Eye (tissue), 1 donor: ENCODE data around the gene RUSC2.
A peak's percentile ranks its signal among the peaks of the same experiment; 100 is the strongest.
"Not testable (repeated sequence)": the region's sequence is repeated elsewhere in the genome, so short reads cannot be mapped to it uniquely, and the experiment has no call there.

Experiments used
- DNase-seq: peaks from one replicate; pipeline ENCODE4 v3.0.0-alpha.2; 2015

Gene RUSC2

DNA sequence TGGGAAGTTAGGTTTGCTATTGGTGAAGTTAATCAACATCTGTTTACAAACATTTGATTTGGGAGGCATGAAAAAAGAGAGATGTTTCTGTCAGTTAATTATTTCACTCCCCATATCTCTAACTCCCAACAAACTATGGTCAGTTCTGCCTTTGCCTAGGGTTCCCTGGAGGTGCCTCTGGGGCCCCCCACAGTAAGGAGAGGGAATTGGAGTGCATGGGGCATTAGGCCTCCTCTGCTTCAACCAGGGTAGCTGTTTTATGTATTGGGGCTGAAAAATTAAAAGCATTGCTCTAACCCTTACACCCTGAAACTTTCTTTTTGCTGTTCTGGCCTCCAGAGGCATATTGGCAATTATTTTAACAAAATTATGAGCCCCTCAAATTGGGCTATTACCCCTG lies 32.3 kb downstream of the RUSC2 start:
- DNase-seq: no peak

DNA sequence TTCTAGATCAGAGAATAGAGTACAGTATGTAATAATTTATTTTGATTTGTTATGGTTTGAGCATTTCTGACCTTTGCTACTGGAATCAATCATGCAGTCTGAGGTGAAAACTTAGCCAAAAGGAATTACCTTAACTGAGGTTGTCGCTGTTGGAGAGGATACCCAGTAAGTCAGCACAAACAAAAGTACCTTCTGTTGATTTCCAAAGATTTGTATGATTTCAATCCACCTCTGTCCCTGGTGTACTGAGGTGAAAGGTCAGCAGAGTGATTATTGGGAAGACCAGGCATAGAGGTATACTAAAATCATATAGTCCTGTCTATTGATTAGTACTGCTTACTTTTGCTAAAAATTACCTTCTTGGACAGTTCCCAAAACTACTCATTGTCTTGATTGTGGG lies 32.8 kb downstream of the RUSC2 start:
- no peak for DNase-seq

DNA sequence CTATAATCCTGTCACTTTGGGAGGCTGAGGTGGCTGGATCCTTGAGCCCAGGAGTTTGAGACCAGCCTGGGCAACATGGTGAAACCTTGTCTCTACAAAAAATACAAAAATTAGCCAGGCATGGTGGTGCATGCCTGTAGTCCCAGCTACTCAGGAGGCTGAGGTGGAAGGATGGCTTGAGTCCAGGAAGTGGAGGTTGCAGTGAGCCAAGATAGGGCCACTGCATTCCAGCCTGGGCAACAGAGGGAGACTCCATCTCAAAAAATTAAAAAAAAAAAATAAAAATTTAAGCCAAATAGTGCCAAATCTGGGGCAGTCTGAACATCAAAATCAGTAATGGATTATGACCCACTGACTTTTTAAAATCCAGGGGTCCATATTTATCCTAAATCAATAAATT lies 33.6 kb downstream of the RUSC2 start:
- DNase-seq: not testable (repeated sequence)

DNA sequence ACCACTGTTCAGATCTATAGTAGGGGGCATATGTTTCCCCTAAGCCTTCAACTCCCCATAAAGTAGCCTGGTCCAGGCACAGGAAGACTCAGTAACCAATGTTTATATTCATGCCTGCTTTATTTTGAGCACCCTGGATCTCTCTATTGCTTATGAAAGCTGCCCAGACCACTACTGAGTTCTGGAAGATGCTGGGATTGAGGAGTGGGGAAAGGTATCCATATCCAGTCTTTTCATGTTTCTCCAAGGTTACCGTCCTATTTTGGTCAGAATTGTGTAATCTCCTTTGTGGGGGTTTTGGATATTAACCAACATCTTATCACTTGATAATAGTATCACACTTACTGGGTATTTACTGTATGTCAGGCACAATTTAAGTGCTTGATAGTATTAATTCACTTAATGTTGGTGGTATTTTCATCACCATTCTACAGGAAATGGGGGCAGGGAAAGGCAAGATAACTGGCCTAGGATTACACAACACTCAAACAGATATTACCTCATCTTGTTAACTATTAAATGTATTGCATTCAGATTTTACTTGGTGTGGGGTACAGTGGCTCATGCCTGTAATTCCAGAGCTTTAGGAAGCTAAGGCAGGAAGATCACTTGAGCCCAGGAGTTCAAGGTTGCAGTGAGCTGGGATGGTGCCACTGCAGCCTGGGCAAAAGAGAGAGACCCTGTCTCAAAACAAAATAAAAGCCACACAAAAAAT lies 36.3 kb downstream of the RUSC2 start:
- DNase-seq: no peak

DNA sequence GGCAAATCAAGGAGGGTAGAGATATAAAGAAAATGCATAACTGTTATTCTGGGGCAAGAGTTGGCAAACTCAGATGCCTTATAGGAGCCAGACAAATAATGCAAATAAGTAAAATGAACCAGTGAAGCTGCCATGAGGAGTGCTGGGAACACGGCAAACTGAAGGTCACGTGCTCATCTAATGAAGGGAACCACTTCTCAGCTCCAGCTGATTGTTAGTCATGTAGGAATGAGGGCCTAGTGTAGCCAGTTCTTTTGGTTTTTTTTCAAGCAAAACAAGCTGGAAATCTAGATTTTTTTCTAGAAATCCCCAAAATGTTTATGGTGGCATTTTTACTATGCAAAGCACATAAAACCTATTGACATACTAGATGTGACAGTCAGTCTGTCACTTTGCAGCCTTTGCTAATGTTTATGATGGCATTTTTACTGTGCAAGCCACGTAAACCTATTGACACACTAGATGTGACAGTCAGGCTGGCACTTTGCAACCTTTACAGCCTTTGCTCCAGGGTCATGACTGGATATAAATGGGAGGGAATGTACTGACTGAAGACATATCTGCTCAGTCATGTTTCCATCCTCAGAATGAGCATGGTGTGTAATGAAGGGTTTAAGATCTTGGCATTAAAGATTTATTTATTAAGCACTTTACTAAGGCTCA lies 39.4 kb downstream of the RUSC2 start:
- peak; percentile 56 for DNase-seq

DNA sequence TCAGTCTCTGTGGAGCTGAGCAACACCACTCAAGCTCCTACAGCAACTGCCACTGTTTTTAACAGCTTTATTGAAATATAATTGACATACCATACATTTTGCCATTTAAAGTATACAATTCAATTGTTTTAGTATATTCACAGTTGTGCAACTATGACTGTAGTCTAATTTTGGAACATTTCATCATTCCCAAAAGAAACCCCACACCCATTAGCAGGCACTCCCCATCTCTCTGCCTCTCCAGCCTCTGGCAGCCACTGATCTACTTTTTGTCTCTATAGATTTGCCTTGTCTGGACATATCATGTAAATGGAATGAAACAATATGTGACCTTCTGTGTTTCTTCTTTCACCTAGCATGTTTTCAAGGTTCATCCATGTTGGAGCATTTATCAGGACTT lies 43.5 kb downstream of the RUSC2 start:
- DNase-seq: no peak

DNA sequence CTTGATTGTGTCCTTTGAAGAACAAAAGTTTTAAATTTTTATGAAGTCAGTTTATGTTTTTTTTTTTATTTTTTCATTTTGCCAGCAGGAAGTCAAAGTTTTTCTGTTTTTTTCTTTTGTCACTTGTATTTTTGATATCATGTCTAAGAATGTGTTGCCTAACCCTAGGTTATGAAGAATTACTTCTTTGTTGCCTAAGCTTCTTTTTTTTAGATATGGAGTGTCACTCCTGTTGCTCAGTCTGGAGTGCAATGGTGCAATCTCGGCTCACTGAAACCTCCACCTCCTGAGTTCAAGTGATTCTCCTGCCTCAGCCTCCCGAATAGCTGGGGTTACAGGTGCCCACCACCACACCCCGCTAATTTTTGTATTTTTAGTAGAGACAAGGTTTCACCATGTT lies 45.0 kb downstream of the RUSC2 start:
- not testable (repeated sequence) for DNase-seq

DNA sequence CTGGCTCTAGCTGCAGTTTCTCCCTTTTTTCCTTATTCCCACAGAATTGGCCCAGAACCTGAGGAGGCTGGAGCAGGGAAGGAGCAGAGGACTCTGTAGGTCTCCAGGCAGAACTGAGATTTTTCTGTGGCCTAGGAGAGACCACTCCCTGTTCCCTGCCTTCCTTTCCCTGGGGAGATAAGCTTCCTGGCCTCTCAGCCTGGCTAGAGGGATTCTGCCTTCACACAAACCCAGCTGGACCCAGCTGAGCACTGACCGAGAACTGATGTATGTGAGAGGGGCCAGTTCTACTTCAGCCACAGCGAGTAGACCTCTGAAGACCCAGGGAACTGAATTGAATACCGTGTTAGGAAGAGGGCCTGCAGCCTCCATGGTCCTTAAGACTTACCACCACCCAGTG lies 48.0 kb downstream of the RUSC2 start:
- no peak for DNase-seq

DNA sequence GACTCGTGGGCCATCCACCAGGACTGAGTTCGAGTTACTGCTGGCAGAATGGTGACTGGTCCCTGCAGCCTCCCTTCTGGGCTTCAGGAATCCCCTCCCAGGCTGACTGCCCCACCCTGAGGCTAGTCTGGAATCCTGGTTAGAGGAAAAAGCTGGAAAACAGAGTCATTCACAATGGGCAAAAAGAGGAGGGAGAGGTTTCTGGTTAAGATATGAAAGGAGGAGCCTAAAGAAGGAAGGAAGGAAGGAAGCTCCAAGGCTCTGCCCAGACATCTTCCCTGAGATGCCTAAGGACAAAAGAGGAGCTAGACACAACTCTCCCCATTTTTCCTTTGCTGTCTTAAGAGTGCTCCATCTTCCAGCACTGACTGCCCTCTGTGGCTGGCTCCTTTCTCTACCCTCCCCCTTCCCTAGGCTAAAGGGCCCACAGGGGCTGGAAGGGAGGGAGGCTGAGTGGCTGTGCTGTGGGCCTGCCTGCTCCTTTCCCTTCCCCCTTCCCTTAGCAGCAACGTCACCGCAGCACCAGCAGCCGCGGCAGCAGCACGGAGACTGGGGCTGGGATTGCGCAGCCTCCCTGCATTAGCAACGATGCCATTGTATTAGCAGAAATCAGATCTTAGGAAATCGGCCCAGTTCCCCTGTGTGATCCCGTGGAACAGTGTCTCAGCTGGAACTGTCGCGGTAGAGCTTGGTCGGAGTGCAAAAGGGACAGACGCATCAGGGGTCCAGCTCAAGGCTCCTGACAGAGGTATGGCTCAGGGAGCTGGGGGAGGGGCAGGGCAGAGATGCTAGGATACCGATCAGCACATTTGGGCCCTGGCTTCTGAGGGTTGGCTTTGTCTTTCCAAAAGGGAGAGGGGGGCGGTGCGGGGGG lies 48.7 kb downstream of the RUSC2 start:
- peak; percentile 95 for DNase-seq
